HEK293 (cell line): ENCODE results near the gene IL5RA.

Experiments used
- CTCF ChIA-PET: fragments of 350-600 bp; formaldehyde crosslinking; extraction: SDS; loops from one replicate; lab custom pipeline; 2021; ENCODE audit warnings: antibody characterized with exemption; lab: Yijun Ruan, JAX
- POLR2A ChIA-PET: fragments of 300-600 bp; formaldehyde crosslinking; extraction: SDS; loops from one replicate; lab custom pipeline; 2020; ENCODE audit warnings: antibody characterized with exemption, inconsistent platforms; lab: Yijun Ruan, JAX
- H3K27ac ChIP-seq: fragments of 200-500 bp; sonication (Bioruptor generic); 2 replicates; pipeline ENCODE4 v1.5.1; 2014; ENCODE audit warnings: low read depth, low read length, control low read depth, inconsistent platforms; ENCODE audit errors: extremely low read depth
- H3K36me3 ChIP-seq, 2 experiments: fragments of 200-500 bp in 1 of 2; sonication (Bioruptor generic) in 1 of 2; 1 replicate in 1 of 2; 2 replicates in 1 of 2; pipeline ENCODE4 v1.5.1; 2014 to 2017; ENCODE audit warnings: inconsistent platforms in 2 of 2, low read length in 2 of 2; ENCODE audit not compliant: control insufficient read depth in 2 of 2, insufficient read depth in 1 of 2
- H3K4me1 ChIP-seq: fragments of 200-500 bp; sonication (Bioruptor generic); 2 replicates; pipeline ENCODE4 v1.5.1; 2014; ENCODE audit warnings: mild to moderate bottlenecking, low read length, inconsistent platforms; ENCODE audit not compliant: control insufficient read depth, insufficient read depth
- H3K4me3 ChIP-seq: 2 replicates; pipeline ENCODE4 v1.5.1; 2011; ENCODE audit warnings: low read depth, mild to moderate bottlenecking, control low read depth, low read length, moderate library complexity
- H3K9me3 ChIP-seq: fragments of 200-500 bp; sonication (Bioruptor generic); 2 replicates; pipeline ENCODE4 v1.5.1; 2014; ENCODE audit warnings: low read depth, low read length, inconsistent platforms; ENCODE audit not compliant: control insufficient read depth, insufficient read depth
- HOXD13 ChIP-seq: sonication (generic); formaldehyde crosslinking; IDR thresholded peaks from 2 replicates; pipeline ENCODE4 v1.8.0; 2022; ENCODE audit warnings: missing genetic modification reagents, borderline replicate concordance
- SCRT2 ChIP-seq: fragments of 450-650 bp; formaldehyde crosslinking; IDR thresholded peaks from 2 replicates; pipeline ENCODE4 v1.5.1; 2016; ENCODE audit warnings: missing biosample characterization, missing genetic modification characterization
- TCF7L2 ChIP-seq: IDR thresholded peaks from 2 replicates; pipeline ENCODE4 v1.6.1; 2011; ENCODE audit warnings: low read depth, mild to moderate bottlenecking, inconsistent platforms, low read length, moderate library complexity, borderline replicate concordance
- TRIM28 ChIP-seq: IDR thresholded peaks from 2 replicates; pipeline ENCODE4 v1.6.1; 2011; ENCODE audit warnings: low read length, control low read depth, borderline replicate concordance
- ZBTB20 ChIP-seq: fragments of 450-650 bp; formaldehyde crosslinking; IDR thresholded peaks from 2 replicates; pipeline ENCODE4 v1.5.1; 2016; ENCODE audit warnings: missing biosample characterization, missing genetic modification characterization
- ZFP69B ChIP-seq: fragments of 450-650 bp; formaldehyde crosslinking; IDR thresholded peaks from 2 replicates; pipeline ENCODE4 v1.5.1; 2016; ENCODE audit warnings: missing biosample characterization, missing genetic modification characterization
- ZNF280D ChIP-seq: fragments of 450-650 bp; formaldehyde crosslinking; IDR thresholded peaks from 2 replicates; pipeline ENCODE4 v1.5.1; 2016; ENCODE audit warnings: missing biosample characterization, missing genetic modification characterization
- ZNF302 ChIP-seq: fragments of 450-650 bp; formaldehyde crosslinking; IDR thresholded peaks from 2 replicates; pipeline ENCODE4 v1.5.1; 2016; ENCODE audit warnings: missing biosample characterization, missing genetic modification characterization, low read depth
- ZNF394 ChIP-seq: fragments of 450-650 bp; formaldehyde crosslinking; IDR thresholded peaks from 2 replicates; pipeline ENCODE4 v1.5.1; 2016; ENCODE audit warnings: missing biosample characterization, missing genetic modification characterization, mild to moderate bottlenecking, moderate library complexity, borderline replicate concordance
- ZNF473 ChIP-seq: fragments of 450-650 bp; formaldehyde crosslinking; IDR thresholded peaks from 2 replicates; pipeline ENCODE4 v1.5.1; 2017; ENCODE audit warnings: missing biosample characterization, missing genetic modification characterization
- ZNF518A ChIP-seq: fragments of 450-650 bp; formaldehyde crosslinking; conservative IDR thresholded peaks from 2 replicates; pipeline ENCODE4 v1.5.1; 2016; ENCODE audit warnings: low read depth, missing biosample characterization, missing genetic modification characterization
- ZNF558 ChIP-seq: fragments of 450-650 bp; formaldehyde crosslinking; IDR thresholded peaks from 2 replicates; pipeline ENCODE4 v1.5.1; 2016; ENCODE audit warnings: missing biosample characterization, missing genetic modification characterization
- ZNF621 ChIP-seq: fragments of 450-650 bp; formaldehyde crosslinking; IDR thresholded peaks from 2 replicates; pipeline ENCODE4 v1.5.1; 2017; ENCODE audit warnings: missing biosample characterization, missing genetic modification characterization
- ZNF843 ChIP-seq: fragments of 450-650 bp; formaldehyde crosslinking; IDR thresholded peaks from 2 replicates; pipeline ENCODE4 v1.5.1; 2016; ENCODE audit warnings: missing biosample characterization, missing genetic modification characterization
- ZSCAN5A ChIP-seq: fragments of 450-650 bp; formaldehyde crosslinking; IDR thresholded peaks from 2 replicates; pipeline ENCODE4 v1.5.1; 2016; ENCODE audit warnings: missing biosample characterization, missing genetic modification characterization
- TF ChIP-seq, protein P1 (sequence below): fragments of 450-650 bp; formaldehyde crosslinking; IDR thresholded peaks from 2 replicates; pipeline ENCODE4 v1.5.1; 2017; ENCODE audit warnings: missing biosample characterization, missing genetic modification characterization
- TF ChIP-seq, protein P2 (sequence below): fragments of 450-650 bp; formaldehyde crosslinking; IDR thresholded peaks from 2 replicates; pipeline ENCODE4 v1.5.1; 2016; ENCODE audit warnings: missing biosample characterization, missing genetic modification characterization

The IL5RA gene

DNA sequence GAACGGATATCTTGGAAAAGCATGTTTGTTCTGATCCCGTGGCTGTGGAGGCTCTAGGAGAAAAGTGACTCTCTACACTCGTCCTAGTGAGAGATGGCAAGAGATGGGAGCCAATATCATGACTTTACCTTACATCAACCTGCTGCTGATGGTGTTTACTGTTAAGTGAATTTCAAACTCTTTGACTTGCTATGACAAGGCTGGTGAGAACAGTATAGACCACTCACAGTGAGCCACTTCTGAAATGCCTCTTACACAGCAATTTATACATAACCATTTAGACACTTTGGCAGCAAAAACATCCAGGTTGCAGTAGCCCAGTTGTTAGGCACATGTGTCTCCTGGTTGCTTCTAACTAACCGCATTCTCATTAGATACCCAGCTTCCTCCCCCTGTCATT lies 43.3 kb downstream of the IL5RA start:
- no peak overlapping the region for H3K27ac ChIP-seq
- no peaks in the 10 kb centered on the region for H3K9me3 ChIP-seq
- ChIA-PET POLR2A (interaction anchor here (0.7 kb wide), 1 partner anchor 13 kb away, joined by 3 read pairs; no protein-coding TSS in a partner anchor), CTCF (no interaction called here)
- no peak overlapping the region for H3K4me3 ChIP-seq
- no peaks in the 10 kb centered on the region for H3K4me1 ChIP-seq
- no peak for TF ChIP-seq ZNF843
- TF ChIP-seq ZNF394 (tag by site-specific recombination) = no peak
- TF ChIP-seq ZNF621 = no peak
- TF ChIP-seq ZNF280D = no peak
- no peak for TF ChIP-seq ZNF302 (tag by site-specific recombination)
- no peak for TF ChIP-seq ZNF518A (tag by site-specific recombination)
- TF ChIP-seq ZFP69B = no peak
- H3K36me3 ChIP-seq = no peaks in the 10 kb centered on the region

- ChIA-PET CTCF (no interaction called here), POLR2A (interaction anchor here (0.7 kb wide), 1 partner anchor 14 kb away, joined by 3 read pairs; no protein-coding TSS in a partner anchor)
- H3K27ac ChIP-seq = no peak overlapping the region
- H3K4me3 ChIP-seq = no peak overlapping the region
- H3K36me3 ChIP-seq = no peaks in the 10 kb centered on the region
- H3K9me3 ChIP-seq = no peaks in the 10 kb centered on the region
- no peaks in the 10 kb centered on the region for H3K4me1 ChIP-seq
- TF ChIP-seq ZNF558 (tag by site-specific recombination) = no peak
- no peak for TF ChIP-seq ZNF473 (tag by site-specific recombination)
- TF ChIP-seq ZSCAN5A (tag by site-specific recombination) = no peak
- no peak for TF ChIP-seq ZNF518A (tag by site-specific recombination)
- no peak for TF ChIP-seq TCF7L2
- TF ChIP-seq HOXD13 (CRISPR knock-in tag) = no peak
- no peak for TF ChIP-seq SCRT2 (tag by site-specific recombination)
- TF ChIP-seq, protein P1, sequence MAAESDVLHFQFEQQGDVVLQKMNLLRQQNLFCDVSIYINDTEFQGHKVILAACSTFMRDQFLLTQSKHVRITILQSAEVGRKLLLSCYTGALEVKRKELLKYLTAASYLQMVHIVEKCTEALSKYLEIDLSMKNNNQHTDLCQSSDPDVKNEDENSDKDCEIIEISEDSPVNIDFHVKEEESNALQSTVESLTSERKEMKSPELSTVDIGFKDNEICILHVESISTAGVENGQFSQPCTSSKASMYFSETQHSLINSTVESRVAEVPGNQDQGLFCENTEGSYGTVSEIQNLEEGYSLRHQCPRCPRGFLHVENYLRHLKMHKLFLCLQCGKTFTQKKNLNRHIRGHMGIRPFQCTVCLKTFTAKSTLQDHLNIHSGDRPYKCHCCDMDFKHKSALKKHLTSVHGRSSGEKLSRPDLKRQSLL (tag by site-specific recombination) = no peak
- TF ChIP-seq ZBTB20 (tag by site-specific recombination) = no peak
- TF ChIP-seq TRIM28 = no peak
- TF ChIP-seq, protein P2, sequence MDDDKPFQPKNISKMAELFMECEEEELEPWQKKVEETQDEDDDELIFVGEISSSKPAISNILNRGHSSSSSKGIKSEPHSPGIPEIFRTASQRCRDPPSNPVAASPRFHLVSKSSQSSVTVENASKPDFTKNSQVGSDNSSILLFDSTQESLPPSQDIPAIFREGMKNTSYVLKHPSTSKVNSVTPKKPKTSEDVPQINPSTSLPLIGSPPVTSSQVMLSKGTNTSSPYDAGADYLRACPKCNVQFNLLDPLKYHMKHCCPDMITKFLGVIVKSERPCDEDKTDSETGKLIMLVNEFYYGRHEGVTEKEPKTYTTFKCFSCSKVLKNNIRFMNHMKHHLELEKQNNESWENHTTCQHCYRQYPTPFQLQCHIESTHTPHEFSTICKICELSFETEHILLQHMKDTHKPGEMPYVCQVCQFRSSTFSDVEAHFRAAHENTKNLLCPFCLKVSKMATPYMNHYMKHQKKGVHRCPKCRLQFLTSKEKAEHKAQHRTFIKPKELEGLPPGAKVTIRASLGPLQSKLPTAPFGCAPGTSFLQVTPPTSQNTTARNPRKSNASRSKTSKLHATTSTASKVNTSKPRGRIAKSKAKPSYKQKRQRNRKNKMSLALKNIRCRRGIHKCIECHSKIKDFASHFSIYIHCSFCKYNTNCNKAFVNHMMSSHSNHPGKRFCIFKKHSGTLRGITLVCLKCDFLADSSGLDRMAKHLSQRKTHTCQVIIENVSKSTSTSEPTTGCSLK (tag by site-specific recombination) = no peak
These were observed 43.8 kb downstream of the IL5RA start for GRCh38 chr3:3066378-3066777.
